ENCODE data around the gene RAE1. TPM values are rescaled to one million over a fixed set of nuclear protein-coding genes. Genes with fewer than 3 reads are reported as not detected.

Gene RAE1
- total and polyA plus RNA-seq, 2 donors (not counting 1 experiment from before 2014, with no cell fraction given) = 27.2 to 39.4 TPM

DNA sequence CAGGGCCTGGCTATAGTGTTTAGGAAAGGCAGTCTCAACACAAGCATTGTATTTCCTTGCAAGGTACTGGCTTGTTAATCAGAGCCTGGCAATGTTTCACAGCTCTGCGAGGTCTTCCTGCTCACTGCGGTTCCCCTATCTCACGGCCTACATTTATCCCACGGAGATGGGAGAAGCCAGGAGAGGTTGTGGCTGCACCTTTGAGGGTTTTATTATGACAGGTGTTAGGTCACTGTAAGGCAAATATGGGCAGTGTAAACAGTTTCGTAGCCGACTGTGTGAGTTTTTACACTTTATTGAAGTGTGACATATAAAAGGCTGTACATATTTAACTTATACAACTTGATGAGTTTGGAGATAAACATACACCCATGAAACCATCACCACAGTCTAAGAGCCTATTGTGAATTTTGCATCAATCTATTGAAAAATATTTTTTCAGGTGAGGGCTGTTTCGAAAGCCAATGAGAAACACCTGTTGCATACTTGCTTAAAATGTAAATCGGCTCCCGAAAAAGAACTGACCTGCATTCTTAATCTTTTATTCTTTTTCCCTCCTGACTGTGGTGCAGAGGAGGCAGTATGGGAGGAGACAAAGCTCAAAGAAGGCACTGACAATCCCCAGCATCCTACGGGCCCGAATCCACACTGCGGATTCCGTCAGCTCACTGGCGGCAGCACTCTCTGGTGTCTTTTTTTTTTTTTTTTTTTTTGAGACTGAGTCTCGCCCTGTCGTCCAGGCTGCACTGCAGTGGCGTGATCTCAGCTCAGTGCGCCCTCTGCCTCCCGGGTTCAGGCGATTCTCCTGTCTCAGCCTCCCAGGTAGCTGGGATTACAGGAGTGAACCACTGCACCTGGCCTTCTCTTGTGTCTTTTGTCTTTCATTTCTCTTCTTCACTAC, 32.6 kb downstream of the RAE1 start:
- Histone ChIP-seq H3K4me1 (ENCODE audit: control insufficient read depth, extremely low read depth, insufficient read depth, low read length) (no peaks in the 10 kb centered on the region), H2AFZ (ENCODE audit: low read length) (no peak overlapping the region), H3K4me3 (replicated peaks in 1 of 4; ENCODE audit: control extremely low read depth in 1 of 4, insufficient read depth in 1 of 4, low read depth in 3 of 4, low read length in 4 of 4) (no peak overlapping the region), H3K27ac (ENCODE audit: insufficient read depth, low read length) (no peak overlapping the region), H3K9ac (ENCODE audit: insufficient read depth, low read length) (no peak overlapping the region), H3K9me3 (ENCODE audit: control insufficient read depth, insufficient read depth, low read depth, low read length) (no peaks in the 10 kb centered on the region), H3K4me2 (ENCODE audit: extremely low read depth, insufficient read depth, low read length) (no peak overlapping the region), H4K20me1 (ENCODE audit: control insufficient read depth, extremely low read depth, insufficient read depth, low read length) (no peaks in the 10 kb centered on the region), H3K79me2 (ENCODE audit: control insufficient read depth, insufficient read depth, low read length) (no peaks in the 10 kb centered on the region), H3K36me3 (ENCODE audit: control insufficient read depth, insufficient read depth, low read length) (peaks cover 2% of the 10 kb centered on the region), H3K27me3 (ENCODE audit: control insufficient read depth, insufficient read depth, low read length) (no peaks in the 10 kb centered on the region)
- TF ChIP-seq, protein P1, sequence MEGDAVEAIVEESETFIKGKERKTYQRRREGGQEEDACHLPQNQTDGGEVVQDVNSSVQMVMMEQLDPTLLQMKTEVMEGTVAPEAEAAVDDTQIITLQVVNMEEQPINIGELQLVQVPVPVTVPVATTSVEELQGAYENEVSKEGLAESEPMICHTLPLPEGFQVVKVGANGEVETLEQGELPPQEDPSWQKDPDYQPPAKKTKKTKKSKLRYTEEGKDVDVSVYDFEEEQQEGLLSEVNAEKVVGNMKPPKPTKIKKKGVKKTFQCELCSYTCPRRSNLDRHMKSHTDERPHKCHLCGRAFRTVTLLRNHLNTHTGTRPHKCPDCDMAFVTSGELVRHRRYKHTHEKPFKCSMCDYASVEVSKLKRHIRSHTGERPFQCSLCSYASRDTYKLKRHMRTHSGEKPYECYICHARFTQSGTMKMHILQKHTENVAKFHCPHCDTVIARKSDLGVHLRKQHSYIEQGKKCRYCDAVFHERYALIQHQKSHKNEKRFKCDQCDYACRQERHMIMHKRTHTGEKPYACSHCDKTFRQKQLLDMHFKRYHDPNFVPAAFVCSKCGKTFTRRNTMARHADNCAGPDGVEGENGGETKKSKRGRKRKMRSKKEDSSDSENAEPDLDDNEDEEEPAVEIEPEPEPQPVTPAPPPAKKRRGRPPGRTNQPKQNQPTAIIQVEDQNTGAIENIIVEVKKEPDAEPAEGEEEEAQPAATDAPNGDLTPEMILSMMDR (conservative IDR thresholded peaks at IDR 0.05 in 1 of 2, IDR thresholded peaks at IDR 0.05 in 1 of 2; ENCODE audit: low read depth in 1 of 2, low read length in 2 of 2) = no peak
- no peak for TF ChIP-seq EZH2 (IDR thresholded peaks at IDR 0.05; ENCODE audit: low read length, missing control alignments)
- no peak for DNase-seq (ENCODE audit: low read depth in 2 of 2)

GRCh38 chr20:57384486-57384885, 33.4 kb downstream of the RAE1 start:
- H3K79me2 ChIP-seq (ENCODE audit: control insufficient read depth, insufficient read depth, low read length) = no peaks in the 10 kb centered on the region
- DNase-seq (ENCODE audit: low read depth in 2 of 2) = no peak
- TF ChIP-seq, protein P1 (conservative IDR thresholded peaks at IDR 0.05 in 1 of 2, IDR thresholded peaks at IDR 0.05 in 1 of 2; ENCODE audit: low read depth in 1 of 2, low read length in 2 of 2) = no peak
- TF ChIP-seq EZH2 (IDR thresholded peaks at IDR 0.05; ENCODE audit: low read length, missing control alignments) = no peak
- peaks cover 2% of the 10 kb centered on the region for H3K36me3 ChIP-seq (ENCODE audit: control insufficient read depth, insufficient read depth, low read length)
- no peaks in the 10 kb centered on the region for H3K4me1 ChIP-seq (ENCODE audit: control insufficient read depth, extremely low read depth, insufficient read depth, low read length)
- no peak overlapping the region for H3K27ac ChIP-seq (ENCODE audit: insufficient read depth, low read length)
- H3K4me3 ChIP-seq (replicated peaks in 1 of 4; ENCODE audit: control extremely low read depth in 1 of 4, insufficient read depth in 1 of 4, low read depth in 3 of 4, low read length in 4 of 4) = no peak overlapping the region
- H3K9ac ChIP-seq (ENCODE audit: insufficient read depth, low read length) = no peak overlapping the region
- H2AFZ ChIP-seq (ENCODE audit: low read length) = no peak overlapping the region
- H3K4me2 ChIP-seq (ENCODE audit: extremely low read depth, insufficient read depth, low read length) = no peak overlapping the region
- H3K9me3 ChIP-seq (ENCODE audit: control insufficient read depth, insufficient read depth, low read depth, low read length) = no peaks in the 10 kb centered on the region
- H3K27me3 ChIP-seq (ENCODE audit: control insufficient read depth, insufficient read depth, low read length) = no peaks in the 10 kb centered on the region
- no peaks in the 10 kb centered on the region for H4K20me1 ChIP-seq (ENCODE audit: control insufficient read depth, extremely low read depth, insufficient read depth, low read length)

GRCh38 chr20:57384953-57385761, 34.1 kb downstream of the RAE1 start:
- H3K9ac ChIP-seq (ENCODE audit: insufficient read depth, low read length) = no peak overlapping the region
- no peak overlapping the region for H3K4me2 ChIP-seq (ENCODE audit: extremely low read depth, insufficient read depth, low read length)
- DNase-seq (ENCODE audit: low read depth in 2 of 2) = no peak
- TF ChIP-seq EZH2 (IDR thresholded peaks at IDR 0.05; ENCODE audit: low read length, missing control alignments) = no peak
- TF ChIP-seq, protein P1 (conservative IDR thresholded peaks at IDR 0.05 in 1 of 2, IDR thresholded peaks at IDR 0.05 in 1 of 2; ENCODE audit: low read depth in 1 of 2, low read length in 2 of 2) = no peak
- peaks cover 2% of the 10 kb centered on the region for H3K36me3 ChIP-seq (ENCODE audit: control insufficient read depth, insufficient read depth, low read length)
- H3K9me3 ChIP-seq (ENCODE audit: control insufficient read depth, insufficient read depth, low read depth, low read length) = no peaks in the 10 kb centered on the region
- H3K4me3 ChIP-seq (replicated peaks in 1 of 4; ENCODE audit: control extremely low read depth in 1 of 4, insufficient read depth in 1 of 4, low read depth in 3 of 4, low read length in 4 of 4) = no peak overlapping the region
- H4K20me1 ChIP-seq (ENCODE audit: control insufficient read depth, extremely low read depth, insufficient read depth, low read length) = no peaks in the 10 kb centered on the region
- no peaks in the 10 kb centered on the region for H3K79me2 ChIP-seq (ENCODE audit: control insufficient read depth, insufficient read depth, low read length)
- no peaks in the 10 kb centered on the region for H3K27me3 ChIP-seq (ENCODE audit: control insufficient read depth, insufficient read depth, low read length)
- no peaks in the 10 kb centered on the region for H3K4me1 ChIP-seq (ENCODE audit: control insufficient read depth, extremely low read depth, insufficient read depth, low read length)
- H2AFZ ChIP-seq (ENCODE audit: low read length) = no peak overlapping the region
- H3K27ac ChIP-seq (ENCODE audit: insufficient read depth, low read length) = no peak overlapping the region

Data from fibroblast of lung (primary cell).